Osteoblast (primary cell): ENCODE data around the gene FLYWCH1. TPM values are rescaled to one million over a fixed set of nuclear protein-coding genes. Genes with fewer than 3 reads are reported as not detected.
A peak's percentile ranks its signal among the peaks of the same experiment; 100 is the strongest.

Source experiments
- DNase-seq: peaks from one replicate; pipeline ENCODE4 v3.0.0; 2011; ENCODE audit warnings: low spot score, mixed read lengths; ENCODE audit not compliant: insufficient read length; ENCODE audit errors: missing footprints
- H2AFZ ChIP-seq: 2 replicates; pipeline ENCODE4 v1.6.0; 2011; ENCODE audit warnings: mild to moderate bottlenecking, low read length
- H3K27ac ChIP-seq: 2 replicates; pipeline ENCODE4 v1.5.1; 2011; ENCODE audit warnings: mild to moderate bottlenecking, low read depth, low read length, moderate library complexity
- H3K27me3 ChIP-seq: 2 replicates; pipeline ENCODE4 v1.6.0; 2012; ENCODE audit warnings: mild to moderate bottlenecking, control low read depth, inconsistent platforms, low read length, moderate library complexity; ENCODE audit not compliant: insufficient read depth
- H3K36me3 ChIP-seq: 2 replicates; pipeline ENCODE4 v1.5.1; 2011; ENCODE audit warnings: mild to moderate bottlenecking, low read length, control low read depth, moderate library complexity; ENCODE audit not compliant: insufficient read depth
- H3K4me1 ChIP-seq: 2 replicates; pipeline ENCODE4 v1.5.1; 2011; ENCODE audit warnings: mild to moderate bottlenecking, low read length, control low read depth, moderate library complexity; ENCODE audit not compliant: insufficient read depth
- H3K4me2 ChIP-seq: 2 replicates; pipeline ENCODE4 v1.6.0; 2011; ENCODE audit warnings: mild to moderate bottlenecking, low read length; ENCODE audit not compliant: insufficient read depth
- H3K4me3 ChIP-seq: fragments of 200-600 bp; sonication (generic); 3 replicates; pipeline ENCODE4 v1.5.1; 2012; ENCODE audit warnings: mild to moderate bottlenecking, low read length, inconsistent platforms; ENCODE audit not compliant: insufficient read depth
- H3K79me2 ChIP-seq: 2 replicates; pipeline ENCODE4 v1.6.0; 2012; ENCODE audit warnings: mild to moderate bottlenecking, low read length, control low read depth, inconsistent platforms; ENCODE audit not compliant: insufficient read depth
- H3K9me3 ChIP-seq: 2 replicates; pipeline ENCODE4 v1.5.1; 2011; ENCODE audit warnings: low read depth, low read length, control low read depth
- H4K20me1 ChIP-seq: 2 replicates; pipeline ENCODE4 v1.6.0; 2012; ENCODE audit warnings: mild to moderate bottlenecking, low read length, control low read depth; ENCODE audit not compliant: insufficient read depth
- total RNA-seq: library from RNA; depleted of rRNA; stranded (reverse); fragments of >200 nt; gene quantifications from 2 replicates; pipeline ENCODE4 v1.2.3, GENCODE V29; 2012
- TF ChIP-seq, protein P1 (sequence below): IDR thresholded peaks from 2 replicates; pipeline ENCODE4 v1.5.1; 2011; ENCODE audit warnings: mild to moderate bottlenecking, low read depth, low read length, moderate library complexity; ENCODE audit errors: extremely low read depth

FLYWCH1 gene
- total RNA-seq, 1 donor = 56.5 TPM

DNA sequence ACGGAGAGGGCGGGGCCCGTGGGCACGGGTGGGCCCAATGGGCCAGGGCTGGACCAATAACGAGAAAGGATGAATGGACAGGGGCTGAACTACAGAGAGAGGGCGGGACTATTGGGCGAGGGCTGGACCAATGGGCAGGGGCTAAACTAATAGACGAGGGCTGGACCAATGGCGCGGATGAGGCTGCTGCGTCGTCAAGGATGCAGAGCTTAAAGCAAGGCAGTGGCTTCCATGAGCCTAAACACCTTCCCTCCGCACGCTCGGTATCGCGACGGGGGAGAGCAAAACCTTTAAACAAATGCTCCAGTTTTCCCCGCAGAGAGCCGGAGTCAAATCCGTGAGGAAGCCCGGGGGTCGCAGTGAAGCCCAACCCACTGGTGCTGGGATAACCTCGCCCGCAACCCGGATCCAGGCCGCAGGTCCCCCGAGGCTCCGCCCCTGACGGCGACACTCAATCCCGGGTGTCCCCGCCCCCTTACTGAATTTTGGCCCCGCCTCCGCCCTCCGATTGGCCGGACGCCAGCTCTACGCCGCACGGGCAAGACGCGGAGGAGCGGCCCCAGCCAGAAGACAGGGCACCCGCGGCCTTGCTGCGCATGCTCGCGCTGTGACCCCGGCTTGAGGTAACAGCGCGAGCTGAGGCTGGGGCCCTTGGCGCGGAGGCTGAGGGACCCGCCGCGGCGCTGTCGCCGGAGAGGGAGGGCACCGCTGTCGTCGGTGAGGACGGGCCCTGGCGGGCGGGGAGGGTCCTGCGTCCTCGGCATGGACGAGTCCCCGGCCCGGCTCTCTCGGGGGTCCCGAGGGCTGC lies 28.9 kb upstream of the FLYWCH1 start, which contains the start of gene FLYWCH2:
FLYWCH2 (plus strand) TSS at position 566 of the 808 bp plus-strand sequence. CDS start 13,235 bp downstream, outside the sequence.
- peak within 1 kb of the TSS; percentile 99 for H2AFZ ChIP-seq
- peaks cover 6% of the 10 kb centered on the region for H3K4me1 ChIP-seq
- DNase-seq = peak; percentile 98
- peak within 1 kb of the TSS; percentile 97 for H3K4me2 ChIP-seq
- peak within 1 kb of the TSS; percentile 84 for H3K27ac ChIP-seq
- H3K36me3 ChIP-seq = no peaks in the 10 kb centered on the region
- peaks cover 23% of the 10 kb centered on the region for H3K79me2 ChIP-seq
- TF ChIP-seq, protein P1, sequence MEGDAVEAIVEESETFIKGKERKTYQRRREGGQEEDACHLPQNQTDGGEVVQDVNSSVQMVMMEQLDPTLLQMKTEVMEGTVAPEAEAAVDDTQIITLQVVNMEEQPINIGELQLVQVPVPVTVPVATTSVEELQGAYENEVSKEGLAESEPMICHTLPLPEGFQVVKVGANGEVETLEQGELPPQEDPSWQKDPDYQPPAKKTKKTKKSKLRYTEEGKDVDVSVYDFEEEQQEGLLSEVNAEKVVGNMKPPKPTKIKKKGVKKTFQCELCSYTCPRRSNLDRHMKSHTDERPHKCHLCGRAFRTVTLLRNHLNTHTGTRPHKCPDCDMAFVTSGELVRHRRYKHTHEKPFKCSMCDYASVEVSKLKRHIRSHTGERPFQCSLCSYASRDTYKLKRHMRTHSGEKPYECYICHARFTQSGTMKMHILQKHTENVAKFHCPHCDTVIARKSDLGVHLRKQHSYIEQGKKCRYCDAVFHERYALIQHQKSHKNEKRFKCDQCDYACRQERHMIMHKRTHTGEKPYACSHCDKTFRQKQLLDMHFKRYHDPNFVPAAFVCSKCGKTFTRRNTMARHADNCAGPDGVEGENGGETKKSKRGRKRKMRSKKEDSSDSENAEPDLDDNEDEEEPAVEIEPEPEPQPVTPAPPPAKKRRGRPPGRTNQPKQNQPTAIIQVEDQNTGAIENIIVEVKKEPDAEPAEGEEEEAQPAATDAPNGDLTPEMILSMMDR = no peak
- H3K27me3 ChIP-seq = no peaks in the 10 kb centered on the region
- H3K4me3 ChIP-seq = peak within 1 kb of the TSS; percentile 96
- H4K20me1 ChIP-seq = no peaks in the 10 kb centered on the region
- no peaks in the 10 kb centered on the region for H3K9me3 ChIP-seq

DNA sequence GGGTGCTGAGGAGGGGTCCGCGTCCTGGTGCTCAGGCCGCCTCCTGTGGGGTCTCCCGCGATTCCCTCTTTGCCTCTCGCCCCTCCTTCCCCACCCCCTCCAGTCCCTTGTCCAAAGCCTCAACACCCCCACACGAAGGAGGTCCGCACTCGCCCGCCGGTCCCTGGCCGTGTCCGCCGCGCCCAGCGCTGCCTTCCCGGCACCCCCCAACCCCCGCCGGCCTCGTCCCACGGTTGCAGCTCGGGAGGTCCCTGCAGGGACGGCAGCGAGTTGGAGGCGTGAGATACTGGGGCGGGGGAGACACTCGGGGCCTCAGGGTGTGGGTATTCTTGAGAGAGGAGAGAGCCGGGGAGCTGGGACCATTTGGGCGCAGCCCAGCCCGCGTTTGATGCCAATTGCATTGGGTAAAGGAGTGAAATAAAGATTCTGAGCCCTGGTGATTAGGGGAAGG lies 28.2 kb upstream of the FLYWCH1 start:
- peak; percentile 82 for DNase-seq
- H3K27me3 ChIP-seq = no peaks in the 10 kb centered on the region
- H3K27ac ChIP-seq = peak overlapping the region; percentile 84
- H3K4me2 ChIP-seq = peak overlapping the region; percentile 97
- TF ChIP-seq, protein P1 = no peak
- peak overlapping the region; percentile 99 for H2AFZ ChIP-seq
- H3K4me1 ChIP-seq = peaks cover 6% of the 10 kb centered on the region
- H3K36me3 ChIP-seq = no peaks in the 10 kb centered on the region
- no peaks in the 10 kb centered on the region for H3K9me3 ChIP-seq
- H3K79me2 ChIP-seq = peaks cover 25% of the 10 kb centered on the region
- H4K20me1 ChIP-seq = no peaks in the 10 kb centered on the region
- H3K4me3 ChIP-seq = peak overlapping the region; percentile 96

DNA sequence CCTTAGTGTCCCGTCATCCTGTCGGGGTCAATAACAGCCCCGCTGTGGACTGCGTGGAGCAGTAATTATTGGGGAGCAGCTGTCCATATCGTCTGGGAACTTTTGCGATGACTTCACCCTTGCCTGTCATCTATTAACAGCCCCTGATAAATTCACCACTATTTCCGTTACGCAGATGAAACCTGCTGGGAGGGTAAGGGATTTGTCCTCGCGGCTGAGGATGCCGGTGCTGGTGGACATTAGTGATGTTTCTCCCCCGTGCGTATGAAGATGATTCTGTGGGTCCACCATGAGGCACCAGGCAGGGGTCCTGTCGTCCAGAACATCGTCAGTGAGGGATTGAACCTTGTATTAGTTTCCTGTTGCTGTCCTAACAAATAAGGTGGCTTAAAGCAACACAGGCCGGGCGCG lies 27.7 kb upstream of the FLYWCH1 start:
- peak overlapping the region; percentile 84 for H3K27ac ChIP-seq

More for the DNA sequence above, 27.7 kb upstream of the FLYWCH1 start:
- peak overlapping the region; percentile 99 for H2AFZ ChIP-seq
- H3K4me1 ChIP-seq = peaks cover 6% of the 10 kb centered on the region
- peaks cover 2% of the 10 kb centered on the region for H3K36me3 ChIP-seq
- H3K4me2 ChIP-seq = peak overlapping the region; percentile 97
- H3K9me3 ChIP-seq = no peaks in the 10 kb centered on the region
- no peaks in the 10 kb centered on the region for H3K27me3 ChIP-seq
- TF ChIP-seq, protein P1 = no peak
- peaks cover 28% of the 10 kb centered on the region for H3K79me2 ChIP-seq
- no peaks in the 10 kb centered on the region for H4K20me1 ChIP-seq
- peak; percentile 80 for DNase-seq
- peak overlapping the region; percentile 96 for H3K4me3 ChIP-seq
